HepG2 (cell line): ENCODE measurements around the gene TUBA8. TPM values are rescaled to one million over a fixed set of nuclear protein-coding genes. Genes with fewer than 3 reads are reported as not detected.
A peak's percentile ranks its signal among the peaks of the same experiment; 100 is the strongest.

Experiments
- ATF4 ChIP-seq, 2 experiments: fragments of 450-650 bp in 1 of 2; sonication (generic) in 1 of 2; formaldehyde crosslinking; IDR thresholded peaks; 2 replicates each; pipeline versions ENCODE4 v1.5.0 to v1.8.0; 2020 to 2022; ENCODE audit warnings: mild to moderate bottlenecking in 1 of 2, missing genetic modification reagents in 1 of 2
- FOSL2 ChIP-seq: sonication (generic); formaldehyde crosslinking; IDR thresholded peaks from 2 replicates; pipeline ENCODE4 v1.4.0; 2020; ENCODE audit warnings: missing genetic modification reagents
- HIVEP1 ChIP-seq: sonication (generic); formaldehyde crosslinking; IDR thresholded peaks from 2 replicates; pipeline ENCODE4 v1.4.0; 2020; ENCODE audit warnings: mild to moderate bottlenecking, missing genetic modification reagents
- HMG20B ChIP-seq: conservative IDR thresholded peaks from 2 replicates; pipeline ENCODE4 v1.6.1; 2016; ENCODE audit warnings: missing genetic modification reagents, missing compliant biosample characterization
- MIXL1 ChIP-seq: IDR thresholded peaks from 2 replicates; pipeline ENCODE4 v1.6.1; 2016
- NCOA1 ChIP-seq: sonication (generic); formaldehyde crosslinking; IDR thresholded peaks from 2 replicates; pipeline ENCODE4 v1.9.0; 2021; ENCODE audit warnings: missing genetic modification reagents
- ONECUT2 ChIP-seq: sonication (generic); formaldehyde crosslinking; IDR thresholded peaks from 2 replicates; pipeline ENCODE4 v1.4.0; 2020; ENCODE audit warnings: missing genetic modification reagents
- PLRG1 ChIP-seq: fragments of 450-650 bp; conservative IDR thresholded peaks from 2 replicates; pipeline ENCODE4 v1.6.1; 2016
- TRIM24 ChIP-seq: sonication (generic); formaldehyde crosslinking; IDR thresholded peaks from 2 replicates; pipeline ENCODE4 v1.8.0; 2022; ENCODE audit warnings: mild to moderate bottlenecking, missing genetic modification reagents
- ZBTB21 ChIP-seq: sonication (generic); formaldehyde crosslinking; IDR thresholded peaks from 2 replicates; pipeline ENCODE4 v1.4.0; 2020; ENCODE audit warnings: missing genetic modification reagents
- ZFP90 ChIP-seq: sonication (generic); formaldehyde crosslinking; IDR thresholded peaks from 2 replicates; pipeline ENCODE4 v1.8.0; 2022; ENCODE audit warnings: missing genetic modification reagents, mild to moderate bottlenecking, inconsistent platforms, borderline replicate concordance
- ZMYM2 ChIP-seq: sonication (generic); formaldehyde crosslinking; IDR thresholded peaks from 2 replicates; pipeline ENCODE4 v1.8.0; 2022; ENCODE audit warnings: mild to moderate bottlenecking, missing genetic modification reagents
- ZNF142 ChIP-seq: sonication (generic); formaldehyde crosslinking; IDR thresholded peaks from 2 replicates; pipeline ENCODE4 v1.4.0; 2020; ENCODE audit warnings: missing genetic modification reagents
- ZNF460 ChIP-seq: sonication (generic); formaldehyde crosslinking; IDR thresholded peaks from 2 replicates; pipeline ENCODE4 v1.5.1; 2020; ENCODE audit warnings: missing genetic modification reagents, mild to moderate bottlenecking, borderline replicate concordance
- polyA plus RNA-seq, 8 experiments: library from polyadenylated mRNA; depleted of rRNA in 3 of 8; stranded (reverse) in 7 of 8; unstranded in 1 of 8; fragments of >200 nt; fragmentation: Illumina TruSeq in 4 of 8; extraction: Trizol in 4 of 8; gene quantifications; 2 replicates each; pipeline versions ENCODE4 v1.2.1 to v1.2.3, GENCODE V29; 2011 to 2016; ENCODE audit warnings: low read depth in 4 of 8, missing spikeins in 1 of 8, mixed read lengths in 1 of 8; ENCODE audit not compliant: insufficient read depth in 1 of 8
- total RNA-seq, 5 experiments: library from RNA; depleted of rRNA; stranded (reverse); fragments of >200 nt; fragmentation: Illumina TruSeq; extraction: Trizol; gene quantifications; 2 replicates each; pipeline ENCODE4 v1.2.3, GENCODE V29; 2016; ENCODE audit warnings: low read depth in 1 of 5
- TF ChIP-seq, protein P1 (sequence below), 2 experiments: IDR thresholded peaks; 2 replicates each; pipeline ENCODE4 v1.6.1; 2011 to 2012; ENCODE audit warnings: low read length in 2 of 2, borderline replicate concordance in 1 of 2, low read depth in 1 of 2, mild to moderate bottlenecking in 1 of 2, moderate library complexity in 1 of 2
- TF ChIP-seq, protein P2 (sequence below): sonication (generic); formaldehyde crosslinking; IDR thresholded peaks from 2 replicates; pipeline ENCODE4 v1.5.1; 2020; ENCODE audit warnings: mild to moderate bottlenecking, moderate library complexity, missing genetic modification reagents
- TF ChIP-seq, protein P3 (sequence below): sonication (generic); formaldehyde crosslinking; IDR thresholded peaks from 2 replicates; pipeline ENCODE4 v1.4.0; 2020; ENCODE audit warnings: mild to moderate bottlenecking, missing genetic modification reagents

TUBA8 gene
- total and polyA plus RNA-seq, 2 of the 13 experiments (the other 11 are each of a cell fraction or from before 2014, with no cell fraction given) = 0.35 to 0.69 TPM

- TF ChIP-seq PLRG1 (no peak), ZFP90 (CRISPR knock-in tag) (peak; percentile 68; the same call in 1 of the 2 replicates), ZNF460 (CRISPR knock-in tag) (peak; percentile 52; the same call in 1 of the 2 replicates), TRIM24 (CRISPR knock-in tag) (no peak), ZNF142 (0 out of 2 replicates have a peak, but pooled peaks have one; percentile 31), ATF4 (CRISPR knock-in tag; IDR thresholded peaks at IDR 0.05) (peak in 1 of 2 experiments; percentile 87; a peak in 2 of 4 replicates), ZBTB21 (CRISPR knock-in tag) (0 out of 2 replicates have a peak, but pooled peaks have one; percentile 29), ONECUT2 (0 out of 2 replicates have a peak, but pooled peaks have one; percentile 29), MIXL1 (CRISPR knock-in tag) (peak; percentile 97), FOSL2 (CRISPR knock-in tag) (peak; percentile 77), HIVEP1 (peak; percentile 39; the same call in 1 of the 2 replicates), ZMYM2 (0 out of 2 replicates have a peak, but pooled peaks have one; percentile 11), HMG20B (peak; percentile 83), NCOA1 (CRISPR knock-in tag) (no peak)
- TF ChIP-seq, protein P1, sequence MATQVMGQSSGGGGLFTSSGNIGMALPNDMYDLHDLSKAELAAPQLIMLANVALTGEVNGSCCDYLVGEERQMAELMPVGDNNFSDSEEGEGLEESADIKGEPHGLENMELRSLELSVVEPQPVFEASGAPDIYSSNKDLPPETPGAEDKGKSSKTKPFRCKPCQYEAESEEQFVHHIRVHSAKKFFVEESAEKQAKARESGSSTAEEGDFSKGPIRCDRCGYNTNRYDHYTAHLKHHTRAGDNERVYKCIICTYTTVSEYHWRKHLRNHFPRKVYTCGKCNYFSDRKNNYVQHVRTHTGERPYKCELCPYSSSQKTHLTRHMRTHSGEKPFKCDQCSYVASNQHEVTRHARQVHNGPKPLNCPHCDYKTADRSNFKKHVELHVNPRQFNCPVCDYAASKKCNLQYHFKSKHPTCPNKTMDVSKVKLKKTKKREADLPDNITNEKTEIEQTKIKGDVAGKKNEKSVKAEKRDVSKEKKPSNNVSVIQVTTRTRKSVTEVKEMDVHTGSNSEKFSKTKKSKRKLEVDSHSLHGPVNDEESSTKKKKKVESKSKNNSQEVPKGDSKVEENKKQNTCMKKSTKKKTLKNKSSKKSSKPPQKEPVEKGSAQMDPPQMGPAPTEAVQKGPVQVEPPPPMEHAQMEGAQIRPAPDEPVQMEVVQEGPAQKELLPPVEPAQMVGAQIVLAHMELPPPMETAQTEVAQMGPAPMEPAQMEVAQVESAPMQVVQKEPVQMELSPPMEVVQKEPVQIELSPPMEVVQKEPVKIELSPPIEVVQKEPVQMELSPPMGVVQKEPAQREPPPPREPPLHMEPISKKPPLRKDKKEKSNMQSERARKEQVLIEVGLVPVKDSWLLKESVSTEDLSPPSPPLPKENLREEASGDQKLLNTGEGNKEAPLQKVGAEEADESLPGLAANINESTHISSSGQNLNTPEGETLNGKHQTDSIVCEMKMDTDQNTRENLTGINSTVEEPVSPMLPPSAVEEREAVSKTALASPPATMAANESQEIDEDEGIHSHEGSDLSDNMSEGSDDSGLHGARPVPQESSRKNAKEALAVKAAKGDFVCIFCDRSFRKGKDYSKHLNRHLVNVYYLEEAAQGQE (IDR thresholded peaks at IDR 0.05; ENCODE audit: borderline replicate concordance in 1 of 2, low read depth in 1 of 2, low read length in 2 of 2) = peak in 1 of 2 experiments; percentile 64; a peak in 1 of 4 replicates
- TF ChIP-seq, protein P2, sequence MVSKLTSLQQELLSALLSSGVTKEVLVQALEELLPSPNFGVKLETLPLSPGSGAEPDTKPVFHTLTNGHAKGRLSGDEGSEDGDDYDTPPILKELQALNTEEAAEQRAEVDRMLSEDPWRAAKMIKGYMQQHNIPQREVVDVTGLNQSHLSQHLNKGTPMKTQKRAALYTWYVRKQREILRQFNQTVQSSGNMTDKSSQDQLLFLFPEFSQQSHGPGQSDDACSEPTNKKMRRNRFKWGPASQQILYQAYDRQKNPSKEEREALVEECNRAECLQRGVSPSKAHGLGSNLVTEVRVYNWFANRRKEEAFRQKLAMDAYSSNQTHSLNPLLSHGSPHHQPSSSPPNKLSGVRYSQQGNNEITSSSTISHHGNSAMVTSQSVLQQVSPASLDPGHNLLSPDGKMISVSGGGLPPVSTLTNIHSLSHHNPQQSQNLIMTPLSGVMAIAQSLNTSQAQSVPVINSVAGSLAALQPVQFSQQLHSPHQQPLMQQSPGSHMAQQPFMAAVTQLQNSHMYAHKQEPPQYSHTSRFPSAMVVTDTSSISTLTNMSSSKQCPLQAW (CRISPR knock-in tag) = peak; percentile 85
- TF ChIP-seq, protein P3, sequence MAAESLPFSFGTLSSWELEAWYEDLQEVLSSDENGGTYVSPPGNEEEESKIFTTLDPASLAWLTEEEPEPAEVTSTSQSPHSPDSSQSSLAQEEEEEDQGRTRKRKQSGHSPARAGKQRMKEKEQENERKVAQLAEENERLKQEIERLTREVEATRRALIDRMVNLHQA = no peak
These were observed 37.8 kb downstream of the TUBA8 start (continued) for GRCh38 chr22:18148293-18148965.
